Measurements from ENCODE around the gene L1CAM. TPM values are rescaled to one million over a fixed set of nuclear protein-coding genes. Genes with fewer than 3 reads are reported as not detected.

The L1CAM gene
- total and polyA plus RNA-seq, 2 donors (not counting 1 experiment from before 2014, with no cell fraction given): 9.4 to 19.9 TPM

DNA sequence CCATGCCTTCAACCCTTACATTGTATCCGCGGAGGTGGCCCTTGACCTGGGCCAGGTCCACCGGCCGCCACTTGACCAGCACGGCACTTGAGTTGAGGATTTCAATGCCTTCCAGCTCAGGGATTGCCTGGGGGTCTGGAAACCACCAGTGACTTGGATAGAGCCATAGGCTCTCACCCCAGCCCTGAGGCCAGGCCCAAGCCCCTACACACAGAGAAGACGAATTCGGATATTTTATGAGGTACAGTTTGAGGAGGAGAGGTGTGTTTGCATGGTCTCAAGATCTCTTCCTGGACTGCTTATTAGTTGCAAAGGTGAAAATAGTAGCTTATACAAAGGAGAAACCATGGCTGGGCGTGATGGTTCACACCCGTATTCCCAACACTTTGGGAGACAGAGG, 20.3 kb downstream of the L1CAM start:
- no peaks in the 10 kb centered on the region for H3K27me3 ChIP-seq (replicated peaks in 1 of 4; ENCODE audit: control extremely low read depth in 1 of 4, control insufficient read depth in 3 of 4, insufficient read depth in 4 of 4, low read length in 3 of 4)
- ChIA-PET POLR2A (no interaction called here), CTCF (no interaction called here)
- Mint-ChIP-seq H3K4me1 (no peaks in the 10 kb centered on the region), H3K9me3 (ENCODE audit: insufficient read depth) (no peaks in the 10 kb centered on the region), H3K27me3 (no peaks in the 10 kb centered on the region), H3K27ac (no peak overlapping the region), H3K4me3 (no peak overlapping the region)
- H3K36me3 ChIP-seq (replicated peaks in 1 of 2; ENCODE audit: control extremely low read depth in 1 of 2, control insufficient read depth in 1 of 2, extremely low read depth in 1 of 2, insufficient read depth in 2 of 2, low read length in 1 of 2): no peaks in the 10 kb centered on the region
- no peak overlapping the region for H3K9ac ChIP-seq (ENCODE audit: low read length)
- H4K20me1 ChIP-seq (ENCODE audit: control insufficient read depth, insufficient read depth, low read length, poor library complexity, severe bottlenecking): no peaks in the 10 kb centered on the region
- H3K4me2 ChIP-seq (replicated peaks; ENCODE audit: low read depth, low read length, poor library complexity, severe bottlenecking): no peak overlapping the region
- H3K27ac ChIP-seq (ENCODE audit: low read length in 2 of 2): no peak overlapping the region
- no peaks in the 10 kb centered on the region for H3K79me2 ChIP-seq (ENCODE audit: control insufficient read depth, insufficient read depth, low read length)
- intact Hi-C loops (cut with micrococcal nuclease): no loop called here
- no peaks in the 10 kb centered on the region for H3K9me3 ChIP-seq (ENCODE audit: control extremely low read depth in 1 of 3, control insufficient read depth in 2 of 3, insufficient read depth in 1 of 3, low read length in 2 of 3)
- no peak for ATAC-seq (ENCODE audit: low read depth)
- DNase-seq: no peak
- H3K4me3 ChIP-seq (ENCODE audit: control extremely low read depth in 1 of 5, extremely low read depth in 1 of 5, insufficient read depth in 1 of 5, low read depth in 2 of 5, low read length in 4 of 5): no peak overlapping the region
- WGBS (ENCODE audit: insufficient coverage): 85% methylated on average over 4 of the region's 9 CpGs
- H3K4me1 ChIP-seq (ENCODE audit: control insufficient read depth in 2 of 2, insufficient read depth in 2 of 2, low read length in 2 of 2): no peaks in the 10 kb centered on the region
- H2AFZ ChIP-seq (ENCODE audit: insufficient read depth, low read depth, low read length, poor library complexity, severe bottlenecking): no peak overlapping the region
- no peak for TF ChIP-seq EZH2 (IDR thresholded peaks at IDR 0.05; ENCODE audit: borderline replicate concordance, insufficient read depth, low read depth, low read length, poor library complexity, severe bottlenecking)
- TF ChIP-seq, protein P1, sequence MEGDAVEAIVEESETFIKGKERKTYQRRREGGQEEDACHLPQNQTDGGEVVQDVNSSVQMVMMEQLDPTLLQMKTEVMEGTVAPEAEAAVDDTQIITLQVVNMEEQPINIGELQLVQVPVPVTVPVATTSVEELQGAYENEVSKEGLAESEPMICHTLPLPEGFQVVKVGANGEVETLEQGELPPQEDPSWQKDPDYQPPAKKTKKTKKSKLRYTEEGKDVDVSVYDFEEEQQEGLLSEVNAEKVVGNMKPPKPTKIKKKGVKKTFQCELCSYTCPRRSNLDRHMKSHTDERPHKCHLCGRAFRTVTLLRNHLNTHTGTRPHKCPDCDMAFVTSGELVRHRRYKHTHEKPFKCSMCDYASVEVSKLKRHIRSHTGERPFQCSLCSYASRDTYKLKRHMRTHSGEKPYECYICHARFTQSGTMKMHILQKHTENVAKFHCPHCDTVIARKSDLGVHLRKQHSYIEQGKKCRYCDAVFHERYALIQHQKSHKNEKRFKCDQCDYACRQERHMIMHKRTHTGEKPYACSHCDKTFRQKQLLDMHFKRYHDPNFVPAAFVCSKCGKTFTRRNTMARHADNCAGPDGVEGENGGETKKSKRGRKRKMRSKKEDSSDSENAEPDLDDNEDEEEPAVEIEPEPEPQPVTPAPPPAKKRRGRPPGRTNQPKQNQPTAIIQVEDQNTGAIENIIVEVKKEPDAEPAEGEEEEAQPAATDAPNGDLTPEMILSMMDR (IDR thresholded peaks at IDR 0.05): no peak

DNA sequence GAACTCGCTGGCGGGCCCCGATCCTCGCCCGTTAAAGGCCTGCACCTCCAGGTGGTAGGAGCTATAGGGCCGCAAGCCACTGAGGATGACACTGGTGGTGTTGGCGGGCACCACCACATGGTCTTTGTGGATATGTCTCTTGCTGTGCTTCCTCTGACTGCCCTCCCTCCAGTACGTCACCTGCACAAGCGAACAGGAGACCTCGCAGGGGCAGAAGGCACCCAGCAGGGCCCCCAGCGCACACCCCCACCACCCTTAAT, 20.7 kb downstream of the L1CAM start:
- Histone ChIP-seq H2AFZ (ENCODE audit: insufficient read depth, low read depth, low read length, poor library complexity, severe bottlenecking) (no peak overlapping the region), H3K27me3 (replicated peaks in 1 of 4; ENCODE audit: control extremely low read depth in 1 of 4, control insufficient read depth in 3 of 4, insufficient read depth in 4 of 4, low read length in 3 of 4) (no peaks in the 10 kb centered on the region), H3K36me3 (replicated peaks in 1 of 2; ENCODE audit: control extremely low read depth in 1 of 2, control insufficient read depth in 1 of 2, extremely low read depth in 1 of 2, insufficient read depth in 2 of 2, low read length in 1 of 2) (no peaks in the 10 kb centered on the region), H3K9me3 (ENCODE audit: control extremely low read depth in 1 of 3, control insufficient read depth in 2 of 3, insufficient read depth in 1 of 3, low read length in 2 of 3) (no peaks in the 10 kb centered on the region), H3K9ac (ENCODE audit: low read length) (no peak overlapping the region), H3K4me2 (replicated peaks; ENCODE audit: low read depth, low read length, poor library complexity, severe bottlenecking) (no peak overlapping the region), H3K27ac (ENCODE audit: low read length in 2 of 2) (no peak overlapping the region), H3K79me2 (ENCODE audit: control insufficient read depth, insufficient read depth, low read length) (no peaks in the 10 kb centered on the region), H4K20me1 (ENCODE audit: control insufficient read depth, insufficient read depth, low read length, poor library complexity, severe bottlenecking) (no peaks in the 10 kb centered on the region), H3K4me1 (ENCODE audit: control insufficient read depth in 2 of 2, insufficient read depth in 2 of 2, low read length in 2 of 2) (no peaks in the 10 kb centered on the region), H3K4me3 (ENCODE audit: control extremely low read depth in 1 of 5, extremely low read depth in 1 of 5, insufficient read depth in 1 of 5, low read depth in 2 of 5, low read length in 4 of 5) (no peak overlapping the region)
- no peak for TF ChIP-seq EZH2 (IDR thresholded peaks at IDR 0.05; ENCODE audit: borderline replicate concordance, insufficient read depth, low read depth, low read length, poor library complexity, severe bottlenecking)
- TF ChIP-seq, protein P1 (IDR thresholded peaks at IDR 0.05): no peak
- Mint-ChIP-seq H3K27me3 (no peaks in the 10 kb centered on the region), H3K9me3 (ENCODE audit: insufficient read depth) (no peaks in the 10 kb centered on the region), H3K27ac (no peak overlapping the region), H3K4me3 (no peak overlapping the region), H3K4me1 (no peaks in the 10 kb centered on the region)
- POLR2A ChIA-PET: no interaction called here
- no peak for DNase-seq
- CTCF ChIA-PET: no interaction called here
- intact Hi-C loops (cut with micrococcal nuclease): no loop called here
- WGBS (ENCODE audit: insufficient coverage): 100% methylated on average over 2 of the region's 11 CpGs
- ATAC-seq (ENCODE audit: low read depth): no peak
